Measurements from ENCODE around the gene ZSCAN30. TPM values are rescaled to one million over a fixed set of nuclear protein-coding genes. Genes with fewer than 3 reads are reported as not detected.

The ZSCAN30 gene
- total RNA-seq, 4 donors from 2014 or later = 5.5 to 18.1 (median 8.0) TPM

GRCh38 chr18:35241448-35241804, 48.6 kb downstream of the ZSCAN30 start:
- 1% methylated on average over 5 of the region's 5 CpGs for WGBS, 2 donors
- intact Hi-C loops (cut with DNase I; ENCODE audit: low total_unique reads) = loop anchor here (10.0 kb wide), 1 partner anchor 103 kb away; the partner anchor contains the start of gene ZNF24
- peak overlapping the region; percentile 87 for H3K4me3 ChIP-seq (ENCODE audit: low read depth, poor library complexity, severe bottlenecking)
- DNase-seq (ENCODE audit: low spot score in 2 of 2) = no peak
- TF ChIP-seq CTCF (IDR thresholded peaks at IDR 0.05) (no peak), POLR2A (IDR thresholded peaks at IDR 0.05) (no peak)

- DNase-seq (ENCODE audit: low spot score in 2 of 2) = peak; percentile 97 to 99
- peak within 1 kb of the TSS; percentile 87 for H3K4me3 ChIP-seq (ENCODE audit: low read depth, poor library complexity, severe bottlenecking)
- intact Hi-C loops (cut with DNase I; ENCODE audit: low total_unique reads) = loop anchor here (10.0 kb wide), 1 partner anchor 104 kb away; the partner anchor contains the start of gene ZNF24
- 0% methylated on average over 47 to 56 of the region's 60 CpGs for WGBS, 2 donors
- TF ChIP-seq POLR2A (IDR thresholded peaks at IDR 0.05) = peak in 1 of 2 donors; percentile 91
- TF ChIP-seq CTCF (IDR thresholded peaks at IDR 0.05) = no peak
These were observed 49.2 kb downstream of the ZSCAN30 start, which contains the start of gene ZNF397 for GRCh38 chr18:35240664-35241447. ZNF397 (plus strand) TSS chr18:35241034; CDS start chr18:35242471, 1,437 bp downstream.

- DNase-seq (ENCODE audit: low spot score in 2 of 2) = no peak
- intact Hi-C loops (cut with DNase I; ENCODE audit: low total_unique reads) = loop anchor here (10.0 kb wide), 1 partner anchor 125 kb away; no protein-coding TSS in a partner anchor
- no peak overlapping the region for H3K4me3 ChIP-seq (ENCODE audit: low read depth, poor library complexity, severe bottlenecking)
- no peak for TF ChIP-seq CTCF (IDR thresholded peaks at IDR 0.05)
- no peak for TF ChIP-seq POLR2A (IDR thresholded peaks at IDR 0.05)
- WGBS, 2 donors = 78 to 85% methylated on average over 1 of the region's 1 CpG
These were observed 50.7 kb downstream of the ZSCAN30 start for GRCh38 chr18:35239314-35239713.

- DNase-seq (ENCODE audit: low spot score in 2 of 2) = no peak
- intact Hi-C loops (cut with DNase I; ENCODE audit: low total_unique reads) = loop anchor here (10.0 kb wide), 1 partner anchor 128 kb away; no protein-coding TSS in a partner anchor
- no peak overlapping the region for H3K4me3 ChIP-seq (ENCODE audit: low read depth, poor library complexity, severe bottlenecking)
- TF ChIP-seq POLR2A (IDR thresholded peaks at IDR 0.05) = no peak
- no peak for TF ChIP-seq CTCF (IDR thresholded peaks at IDR 0.05)
- WGBS, 2 donors = 83 to 88% methylated on average over 1 of the region's 1 CpG
These were observed 53.3 kb downstream of the ZSCAN30 start for GRCh38 chr18:35236571-35237363.

GRCh38 chr18:35231052-35231451, 59.0 kb downstream of the ZSCAN30 start:
- peak in 1 of 3 donors; percentile 42 for TF ChIP-seq CTCF (IDR thresholded peaks at IDR 0.05)
- no peak for TF ChIP-seq POLR2A (IDR thresholded peaks at IDR 0.05)
- intact Hi-C loops (cut with DNase I; ENCODE audit: low total_unique reads) = loop anchor here (10.0 kb wide), 1 partner anchor 134 kb away; no protein-coding TSS in a partner anchor
- WGBS, 2 donors = 0 to 1% methylated on average over 6 of the region's 6 CpGs
- DNase-seq (ENCODE audit: low spot score in 2 of 2) = peak; percentile 71 to 94
- H3K4me3 ChIP-seq (ENCODE audit: low read depth, poor library complexity, severe bottlenecking) = no peak overlapping the region
